K562 (cell line): ENCODE measurements around the gene PRR15L.
"Not testable (repeated sequence)": the region's sequence is repeated elsewhere in the genome, so short reads cannot be mapped to it uniquely, and the experiment has no call there.

Experiments used
- POLR2AphosphoS2 ChIP-seq: IDR thresholded peaks from 2 replicates; pipeline ENCODE4 v1.6.1; 2012; ENCODE audit warnings: low read length, improper control_type of control experiment
- RAD21 ChIP-seq, 2 experiments: fragments of 250-450 bp in 1 of 2; fragments of 450-650 bp in 1 of 2; sonication (Bioruptor Pico) in 1 of 2; formaldehyde crosslinking in 1 of 2; IDR thresholded peaks in 1 of 2; conservative IDR thresholded peaks in 1 of 2; 2 replicates each; pipeline versions ENCODE4 v1.4.0 to v1.8.0; 2020 to 2022; ENCODE audit warnings: mild to moderate bottlenecking in 2 of 2, moderate library complexity in 1 of 2

GRCh38 chr17:48001657-48002056 is 44.0 kb upstream of the PRR15L start:
- not testable (repeated sequence) for TF ChIP-seq RAD21 (CRISPR knock-in tag; conservative IDR thresholded peaks at IDR 0.05 in 1 of 2, IDR thresholded peaks at IDR 0.05 in 1 of 2); POLR2AphosphoS2
